Measurements from ENCODE around the gene CTNNA3.

The CTNNA3 gene

DNA sequence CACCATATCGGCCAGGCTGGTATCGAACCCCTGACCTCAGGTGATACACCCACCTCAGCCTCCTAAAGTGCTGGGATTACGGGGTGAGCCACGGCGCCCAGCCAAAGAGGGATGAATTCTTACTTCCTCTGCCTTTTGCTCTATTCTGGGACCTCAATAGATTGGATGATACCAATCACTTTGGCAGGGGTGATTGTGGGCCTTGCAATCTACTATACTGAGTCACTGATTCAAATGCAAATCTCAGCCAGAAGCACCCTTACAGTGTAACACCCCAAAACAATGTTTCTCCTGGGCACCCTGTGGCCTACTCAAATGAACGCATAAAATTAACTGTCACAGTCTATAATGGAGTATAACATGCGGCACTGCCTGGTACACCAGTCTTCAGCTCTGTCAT, 1366.8 kb downstream of the CTNNA3 start:
- no peak for DNase-seq (ENCODE audit: low read depth in 1 of 2, low spot score in 1 of 2)

DNA sequence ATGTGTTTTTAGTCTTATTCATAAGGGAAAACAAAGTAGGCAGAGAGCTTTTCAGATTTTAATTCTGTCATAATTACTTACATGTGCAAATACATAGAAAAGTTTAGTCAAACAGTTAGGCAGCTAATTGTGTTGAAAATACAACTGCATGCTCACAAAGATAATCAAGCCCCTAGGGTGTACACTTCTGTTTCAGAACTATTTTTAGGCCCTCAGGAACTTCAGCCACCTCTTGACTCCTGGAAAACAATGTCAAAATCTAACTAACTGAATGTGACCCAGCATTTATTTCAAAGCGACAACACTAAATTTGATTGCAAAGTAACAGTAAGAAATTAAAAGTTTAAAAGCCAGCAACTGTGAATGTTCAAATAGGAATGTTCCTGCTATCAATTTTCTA, 1369.1 kb downstream of the CTNNA3 start:
- no peak for DNase-seq (ENCODE audit: low read depth in 1 of 2, low spot score in 1 of 2)

DNA sequence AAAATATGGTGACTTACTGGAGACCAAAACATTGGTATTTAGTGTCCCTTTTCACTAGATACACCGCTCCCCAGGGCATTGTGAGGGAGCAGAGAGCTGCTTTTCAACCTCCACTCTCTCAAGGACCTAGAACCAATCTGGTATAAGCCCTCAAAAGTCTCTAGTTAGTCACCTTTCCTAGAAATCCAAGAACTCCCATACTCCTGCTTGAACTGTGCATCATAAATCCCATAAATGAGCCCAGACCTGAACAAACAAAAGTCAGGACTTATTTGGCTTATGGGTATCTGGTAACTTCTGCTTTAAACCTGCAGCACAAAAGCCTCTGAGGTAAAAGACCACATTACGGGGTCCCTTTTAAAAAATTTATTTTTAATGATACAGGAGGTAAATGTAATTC, 1373.2 kb downstream of the CTNNA3 start:
- DNase-seq (ENCODE audit: low read depth in 1 of 2, low spot score in 1 of 2), result no peak

DNA sequence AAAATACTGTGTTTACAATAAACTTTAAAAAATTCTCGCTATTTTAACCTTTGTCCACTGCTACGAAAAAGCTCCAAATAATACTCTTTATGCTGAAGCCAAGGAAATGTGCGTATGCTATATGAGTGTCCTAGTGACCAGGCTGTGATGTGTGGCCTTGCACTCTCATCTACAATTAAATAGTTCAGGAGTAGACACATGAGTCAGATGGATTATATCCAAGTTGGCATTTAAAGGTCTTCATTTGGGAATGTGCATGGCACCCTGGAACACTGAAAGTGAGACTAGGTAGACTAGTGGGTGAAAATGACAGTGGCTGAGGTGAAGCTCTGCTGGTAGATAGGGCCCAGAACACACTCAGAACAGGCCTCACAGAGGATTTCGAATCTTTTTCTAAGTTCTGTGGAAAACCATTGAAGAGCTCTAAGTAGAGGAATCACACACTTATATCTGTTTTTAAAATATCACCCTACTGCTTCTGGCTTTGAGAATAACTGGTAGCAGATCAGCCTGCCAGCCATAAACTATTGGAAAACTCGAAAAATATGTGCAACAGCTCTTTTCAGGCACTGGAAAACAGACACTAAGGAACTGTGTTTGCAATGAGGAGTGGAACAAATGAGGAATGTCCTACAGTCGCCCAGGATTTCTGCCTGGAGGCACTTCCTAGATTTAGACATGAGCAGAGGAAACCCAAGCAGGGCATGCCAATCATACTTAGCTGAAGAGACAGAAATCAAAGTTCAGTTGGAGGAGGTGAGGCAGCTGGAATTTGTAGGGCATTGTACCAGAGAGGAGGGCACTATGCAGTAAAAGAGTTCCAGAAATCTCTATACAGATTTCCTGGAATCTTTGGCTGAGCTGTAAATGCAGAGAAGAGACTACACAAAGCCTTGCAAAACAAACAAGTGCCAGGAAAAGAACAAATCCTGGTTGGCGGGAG, 1374.0 kb downstream of the CTNNA3 start:
- no peak for DNase-seq (ENCODE audit: low read depth in 1 of 2, low spot score in 1 of 2)

DNA sequence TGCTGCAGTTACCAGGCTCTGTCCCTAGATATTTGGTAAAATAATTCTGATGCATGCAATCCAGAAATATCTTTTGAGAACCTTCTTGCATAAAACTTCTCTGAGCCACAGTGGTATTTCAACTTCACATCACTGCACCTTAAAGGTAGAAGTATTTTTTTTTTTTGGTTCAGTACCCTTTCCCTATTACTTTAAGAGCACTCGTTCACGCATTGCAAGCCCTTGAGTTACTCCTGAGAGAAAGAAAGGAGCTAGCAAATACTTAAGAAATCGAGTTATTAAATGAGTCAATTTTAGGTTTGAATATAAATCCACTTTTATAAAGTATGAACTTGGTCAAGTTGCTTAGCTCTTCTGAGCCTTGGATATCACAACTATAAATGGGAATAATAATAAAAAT, 1377.2 kb downstream of the CTNNA3 start:
- DNase-seq (ENCODE audit: low read depth in 1 of 2, low spot score in 1 of 2), result no peak

DNA sequence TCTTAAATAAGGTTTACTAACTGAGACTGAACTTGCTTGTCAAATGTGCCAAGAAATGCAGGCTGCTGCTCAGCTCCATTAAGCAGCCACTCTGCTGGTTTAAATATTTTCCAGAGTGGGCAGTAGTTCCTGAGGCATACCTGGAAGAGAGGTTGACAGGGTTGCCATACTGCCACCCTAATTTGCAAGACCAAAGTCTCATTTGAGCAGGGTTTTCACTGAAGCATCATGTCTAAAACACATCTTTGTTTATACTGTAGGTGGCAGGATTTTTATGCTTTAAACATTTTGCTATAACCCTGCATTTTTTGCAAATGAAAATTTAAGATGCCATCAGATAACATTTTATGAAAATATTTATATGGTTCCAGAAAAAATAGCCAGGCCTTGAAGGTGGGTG, 1388.2 kb downstream of the CTNNA3 start:
- no peak for DNase-seq (ENCODE audit: low read depth in 1 of 2, low spot score in 1 of 2)

DNA sequence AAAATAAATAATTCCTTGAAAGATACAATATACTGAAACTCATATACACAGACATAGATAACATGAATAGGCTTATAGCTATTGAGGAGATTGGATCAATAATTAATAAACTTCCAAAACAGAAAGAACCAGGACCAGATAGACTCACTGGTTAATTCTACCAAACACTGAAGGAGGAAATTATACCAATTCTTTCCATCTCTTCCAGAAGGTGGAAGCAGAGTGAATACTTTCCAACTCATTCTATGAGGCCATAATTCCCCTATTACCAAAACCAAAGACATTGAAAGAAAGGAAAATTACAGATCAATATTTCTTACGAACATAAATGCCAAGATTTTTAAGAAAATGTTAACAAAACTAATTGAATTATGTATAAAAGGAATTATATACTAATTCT, 1394.9 kb downstream of the CTNNA3 start:
- DNase-seq (ENCODE audit: low read depth in 1 of 2, low spot score in 1 of 2), result no peak

DNA sequence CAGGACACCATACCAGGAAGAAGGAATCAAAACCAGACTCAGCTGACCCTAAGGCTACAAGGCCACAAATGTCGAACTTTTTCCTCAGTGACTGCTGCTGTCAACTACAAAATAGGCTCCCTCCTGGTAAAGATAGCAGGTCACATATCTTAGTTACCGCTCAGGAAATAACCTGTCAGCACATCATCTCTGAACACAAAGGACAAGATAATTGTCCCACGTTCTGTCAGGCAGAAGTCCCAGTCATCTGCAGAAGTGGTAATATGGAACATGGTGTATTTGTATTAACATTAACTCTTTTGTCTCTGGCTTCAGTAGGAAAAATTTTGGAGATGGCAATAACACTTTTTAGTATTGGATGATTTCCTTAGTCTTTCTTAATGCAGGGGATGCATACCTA, 1400.4 kb downstream of the CTNNA3 start:
- no peak for DNase-seq (ENCODE audit: low read depth in 1 of 2, low spot score in 1 of 2)

DNA sequence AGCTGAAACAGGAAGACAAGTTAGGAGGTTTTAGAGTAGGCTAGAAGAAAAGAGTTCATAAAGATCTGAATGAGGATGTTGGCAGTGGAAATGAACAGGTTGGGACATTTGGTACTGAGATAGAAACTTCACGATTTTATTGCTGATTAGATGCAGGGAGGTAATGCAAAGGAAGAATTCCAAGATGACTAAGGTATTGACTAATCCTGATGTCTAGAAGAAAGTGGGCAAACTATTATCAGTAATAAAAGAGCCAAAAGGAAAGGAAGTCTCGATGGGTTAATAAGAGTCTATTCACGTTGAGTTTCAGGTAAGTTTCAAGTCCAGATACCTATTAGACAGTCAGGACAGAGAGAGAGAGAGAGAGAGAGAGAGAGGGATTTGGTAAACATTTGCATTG, 1401.5 kb downstream of the CTNNA3 start:
- no peak for DNase-seq (ENCODE audit: low read depth in 1 of 2, low spot score in 1 of 2)

DNA sequence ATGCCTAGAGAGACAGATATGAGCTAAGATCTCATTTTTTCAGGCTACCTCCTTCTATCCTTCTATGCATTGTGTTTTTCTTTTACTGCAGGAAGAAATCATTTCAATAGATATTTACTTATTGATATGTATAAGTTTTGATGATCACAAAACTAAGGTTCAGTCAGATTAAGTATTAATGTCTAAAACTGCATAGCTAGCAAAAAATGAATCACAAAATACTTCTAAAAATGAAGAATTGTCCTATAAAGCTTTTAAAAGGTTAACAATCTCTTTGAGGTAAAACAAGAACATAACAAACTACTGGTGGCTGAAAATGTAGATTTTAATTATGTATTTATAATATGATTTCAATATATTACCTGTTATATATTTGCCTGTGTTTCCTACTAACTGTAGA, 1403.1 kb downstream of the CTNNA3 start:
- DNase-seq (ENCODE audit: low read depth in 1 of 2, low spot score in 1 of 2), result no peak

DNA sequence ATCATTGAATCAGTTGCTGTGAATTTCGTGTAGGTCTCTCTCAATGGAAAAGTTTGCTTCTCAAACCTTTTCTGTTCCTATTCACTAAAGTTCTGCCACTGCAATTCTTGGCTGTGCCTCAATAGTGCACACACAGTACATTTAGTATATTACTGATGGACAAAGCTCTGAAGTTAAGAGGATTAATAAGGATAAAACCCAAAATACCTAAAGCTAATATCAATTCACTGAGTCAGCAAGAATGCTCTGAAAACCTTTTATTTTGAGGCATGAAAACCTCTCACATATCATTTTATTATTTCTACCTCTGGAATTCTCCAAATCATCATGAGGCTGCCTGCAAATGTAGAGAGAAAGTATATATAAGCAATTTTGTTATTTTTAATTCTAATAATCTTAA, 1403.5 kb downstream of the CTNNA3 start:
- DNase-seq (ENCODE audit: low read depth in 1 of 2, low spot score in 1 of 2), result no peak

DNA sequence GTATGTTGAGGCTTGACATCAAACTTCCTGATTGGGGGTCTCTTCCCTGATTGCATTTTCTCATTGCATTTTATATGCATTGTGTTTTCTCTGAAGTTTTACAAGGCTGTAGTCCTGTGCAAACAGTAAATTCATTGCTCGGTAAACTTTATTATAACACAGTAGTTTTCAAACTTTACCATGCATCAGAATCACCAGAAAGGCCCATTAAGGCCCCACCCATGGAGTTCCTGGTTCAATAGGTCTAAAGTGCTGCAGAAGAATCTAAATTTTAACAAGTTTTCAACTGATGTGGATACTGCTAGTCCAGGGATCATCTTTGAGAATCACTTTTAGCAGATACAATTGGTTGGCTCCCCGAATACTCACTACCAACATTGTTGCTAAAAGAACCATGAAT, 1404.9 kb downstream of the CTNNA3 start:
- no peak for DNase-seq (ENCODE audit: low read depth in 1 of 2, low spot score in 1 of 2)

DNA sequence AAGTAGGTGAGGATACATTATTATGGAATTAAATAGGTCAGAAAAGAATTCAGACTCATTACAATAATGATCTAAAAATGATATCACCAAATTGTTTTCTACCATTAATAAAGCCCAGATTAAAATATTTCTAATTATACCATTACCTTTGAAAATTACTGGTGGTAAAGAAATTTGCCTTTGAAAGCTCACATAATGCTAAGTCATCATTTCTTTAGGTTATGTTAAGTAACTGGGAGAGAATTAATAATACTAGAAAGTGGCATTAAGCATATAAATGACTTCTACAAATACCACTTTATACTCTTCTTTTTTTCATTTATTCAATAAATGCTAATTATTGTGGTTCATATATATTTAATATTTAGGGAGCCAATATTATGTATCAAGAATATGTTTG, 1411.4 kb downstream of the CTNNA3 start:
- no peak for DNase-seq (ENCODE audit: low read depth in 1 of 2, low spot score in 1 of 2)

DNA sequence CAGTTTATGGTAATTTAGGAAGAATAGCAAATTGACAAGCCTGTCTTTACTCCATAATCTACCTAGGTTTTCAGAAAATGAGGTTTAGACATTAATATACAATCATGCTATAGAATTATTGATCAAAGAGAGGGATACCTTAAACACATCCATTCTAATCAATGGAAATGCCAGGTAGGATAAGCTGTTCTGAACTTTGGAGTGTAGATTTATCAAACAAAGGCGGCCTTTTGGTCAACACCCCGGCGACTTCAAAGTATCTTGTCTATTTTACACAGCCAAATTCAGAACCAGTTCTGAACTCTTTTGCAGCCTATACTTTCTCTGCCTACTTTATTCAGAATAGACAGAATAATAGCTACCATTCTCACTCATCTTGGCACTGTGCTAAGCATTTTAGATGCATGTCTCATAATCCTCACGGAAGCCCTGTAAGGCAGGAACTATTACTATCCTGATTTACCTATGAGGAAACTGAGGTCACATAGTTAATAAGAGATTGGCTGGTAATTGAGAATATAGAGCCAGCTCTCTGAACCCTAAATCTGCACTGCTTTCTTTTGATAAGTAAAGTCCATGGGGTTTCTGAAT, 1412.0 kb downstream of the CTNNA3 start:
- DNase-seq (ENCODE audit: low read depth in 1 of 2, low spot score in 1 of 2), result no peak

DNA sequence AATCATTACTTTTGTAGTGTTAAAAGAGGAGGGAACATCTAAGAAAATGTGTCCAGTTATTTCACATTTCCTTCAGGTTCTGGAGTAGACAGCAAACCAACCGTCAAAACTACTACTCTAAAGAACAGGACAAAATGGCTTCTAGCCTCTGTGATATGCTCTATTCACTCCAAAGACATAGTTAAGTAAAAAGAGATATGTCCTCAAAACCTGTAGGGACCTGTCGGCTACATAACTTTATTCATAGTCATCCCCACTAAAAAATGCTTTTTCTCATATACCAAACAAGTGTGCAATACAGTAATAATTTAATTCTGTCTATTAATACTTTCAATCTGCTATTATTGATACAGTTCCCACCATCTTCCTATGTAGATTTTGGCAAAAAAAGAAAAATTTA, 1412.9 kb downstream of the CTNNA3 start:
- no peak for DNase-seq (ENCODE audit: low read depth in 1 of 2, low spot score in 1 of 2)

DNA sequence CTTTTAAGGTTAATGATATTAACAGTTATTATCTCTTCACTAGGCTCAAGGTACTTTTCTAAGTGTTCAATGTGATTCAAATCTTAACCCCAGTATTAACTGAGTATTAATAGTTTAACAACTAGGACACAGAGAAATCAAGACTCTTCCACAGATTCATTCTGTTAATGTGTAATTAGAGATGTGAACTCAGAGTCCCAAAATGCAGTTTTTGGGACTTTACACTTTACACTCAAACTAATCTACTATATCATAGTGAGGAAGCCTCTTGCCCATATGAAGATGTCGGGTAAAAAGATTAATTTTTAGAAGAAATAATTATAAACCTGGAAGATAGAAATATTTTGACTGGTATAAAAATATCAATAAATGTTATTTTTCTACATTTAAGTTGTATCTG, 1414.7 kb downstream of the CTNNA3 start:
- no peak for DNase-seq (ENCODE audit: low read depth in 1 of 2, low spot score in 1 of 2)

DNA sequence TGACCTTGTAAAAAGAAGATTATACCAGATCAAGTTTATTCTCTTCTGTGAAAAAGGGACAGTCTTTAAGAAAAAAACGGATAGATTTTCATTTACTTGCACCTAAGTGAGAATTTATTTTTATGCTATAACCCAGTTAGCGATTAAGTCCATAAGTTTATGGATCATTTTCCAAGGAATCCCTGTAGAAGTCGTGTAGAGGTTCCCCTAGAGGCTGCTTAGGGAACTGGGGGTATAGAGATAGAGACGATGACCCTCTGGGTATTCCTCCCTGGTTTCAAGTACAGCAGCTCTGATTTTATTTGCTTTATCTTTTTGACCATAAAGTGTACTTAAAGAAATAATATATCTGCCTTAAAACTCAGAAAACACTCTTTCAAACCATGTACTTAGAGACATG, 1418.5 kb downstream of the CTNNA3 start:
- no peak for DNase-seq (ENCODE audit: low read depth in 1 of 2, low spot score in 1 of 2)

DNA sequence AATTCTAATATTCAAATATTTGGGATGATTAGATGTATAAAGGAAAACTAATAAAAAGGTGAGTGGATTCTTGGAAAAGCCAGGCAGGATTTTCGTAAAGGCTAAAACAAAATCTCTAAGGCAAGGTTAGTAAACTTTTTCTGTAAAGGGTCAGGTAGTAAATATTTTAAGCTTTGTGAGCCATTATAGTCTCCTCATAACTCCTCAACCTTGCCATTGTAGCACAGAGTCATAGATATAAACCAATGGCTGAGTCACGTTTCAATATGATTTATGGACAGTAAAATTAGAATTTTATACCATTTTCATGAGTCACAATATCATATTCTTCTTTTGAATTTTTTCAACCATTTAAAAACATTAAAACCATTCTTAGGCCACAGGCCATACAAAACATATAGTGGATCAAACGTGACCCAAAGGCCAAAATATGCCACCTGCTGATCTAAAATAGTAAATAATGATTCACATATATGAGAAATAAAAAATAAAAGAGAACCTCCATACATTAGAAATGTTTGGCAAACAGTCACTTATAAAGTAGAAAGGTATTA, 1422.0 kb downstream of the CTNNA3 start:
- DNase-seq (ENCODE audit: low read depth in 1 of 2, low spot score in 1 of 2), result no peak

DNA sequence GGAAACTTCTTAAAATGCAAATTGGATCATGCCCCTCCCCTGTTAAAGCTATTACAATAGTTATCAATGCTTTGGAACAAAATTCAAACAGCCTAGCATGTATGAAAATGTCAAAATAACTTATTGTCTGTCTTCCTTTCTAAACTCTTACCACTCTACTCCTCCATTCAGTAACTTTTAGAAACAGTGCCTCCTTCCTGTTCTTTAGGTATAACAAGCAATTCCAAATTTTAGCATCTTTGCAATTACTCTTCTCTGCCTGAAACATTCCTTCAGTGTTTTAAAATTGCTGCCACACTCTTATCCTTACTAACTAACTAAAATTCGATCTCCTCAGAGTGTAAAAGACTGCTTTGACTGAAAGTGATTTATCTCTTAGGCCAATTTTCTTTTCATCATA, 1430.6 kb downstream of the CTNNA3 start:
- DNase-seq (ENCODE audit: low read depth in 1 of 2, low spot score in 1 of 2), result no peak

DNA sequence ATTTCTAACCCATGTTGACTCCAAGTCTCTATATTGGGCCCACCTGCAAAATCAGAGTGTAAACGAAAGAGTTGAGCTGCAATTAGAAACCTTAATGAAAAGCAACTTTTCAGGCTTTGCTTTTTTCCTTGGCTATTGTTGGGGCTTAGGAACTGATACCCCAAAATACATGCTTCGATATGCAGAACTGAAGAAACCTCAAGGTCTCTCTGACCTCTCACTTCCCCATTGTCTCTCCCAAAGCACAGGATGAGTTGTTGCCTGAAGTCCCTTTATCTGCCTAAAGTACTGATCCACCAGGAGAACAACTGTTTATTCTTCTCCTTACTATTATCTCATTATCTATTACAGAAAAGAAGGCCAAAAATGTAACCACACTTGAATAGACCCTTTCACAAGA, 1436.2 kb downstream of the CTNNA3 start:
- DNase-seq (ENCODE audit: low read depth in 1 of 2, low spot score in 1 of 2), result no peak

DNA sequence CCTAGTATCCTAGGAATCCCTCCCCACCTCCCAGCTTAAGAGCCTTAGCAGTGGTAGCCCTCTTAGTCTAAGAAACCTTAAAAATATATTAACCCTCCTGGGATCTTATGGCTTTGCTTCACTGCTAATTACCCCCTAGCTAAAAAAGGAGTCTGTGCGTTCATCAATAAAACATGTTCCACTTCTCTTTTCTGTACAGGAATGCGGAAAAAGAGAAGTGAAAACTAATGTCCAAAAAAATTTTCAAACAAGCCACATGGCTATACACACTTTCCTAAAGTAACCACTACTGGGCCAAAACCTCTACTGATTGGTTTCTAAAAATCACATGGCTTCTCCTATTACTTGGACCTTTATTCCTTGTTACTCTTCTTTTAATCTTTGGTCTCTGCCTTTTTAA, 1437.3 kb downstream of the CTNNA3 start:
- no peak for DNase-seq (ENCODE audit: low read depth in 1 of 2, low spot score in 1 of 2)

DNA sequence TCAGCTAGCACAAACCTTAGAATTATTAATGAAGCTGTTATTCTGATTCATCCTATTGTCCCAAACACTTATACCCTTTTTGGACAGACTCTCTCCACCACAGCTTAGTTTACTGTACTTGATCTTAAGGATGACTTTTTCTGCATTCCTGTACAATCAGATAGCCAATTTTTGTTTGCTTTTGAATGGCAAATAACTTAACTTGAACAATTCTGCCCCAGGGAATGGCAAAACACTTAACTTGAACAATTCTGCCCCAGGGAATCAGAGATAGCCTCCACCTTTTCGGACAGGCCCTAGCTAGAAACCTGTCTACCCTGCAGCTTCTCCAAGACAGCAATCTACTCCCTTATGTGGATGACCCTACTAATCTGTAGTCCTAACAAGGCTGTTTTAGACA, 1438.2 kb downstream of the CTNNA3 start:
- no peak for DNase-seq (ENCODE audit: low read depth in 1 of 2, low spot score in 1 of 2)

DNA sequence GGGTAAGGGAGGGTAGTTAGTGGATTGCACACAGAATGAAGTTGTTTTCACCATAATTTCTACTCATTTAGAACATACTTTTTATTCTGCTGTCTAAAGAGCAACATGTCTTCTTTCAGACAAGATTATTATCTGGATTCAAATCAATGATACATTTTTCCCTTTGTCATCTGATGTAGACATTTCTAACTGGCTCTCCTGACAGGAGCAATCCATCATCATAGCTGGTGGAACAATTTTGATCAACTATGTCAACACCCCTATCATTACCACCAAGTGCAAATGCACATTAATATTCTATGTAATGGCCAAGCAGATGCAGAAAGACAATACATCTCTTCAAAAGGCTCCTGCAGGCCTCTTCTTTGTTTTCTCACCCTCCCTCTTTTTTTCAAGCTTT, 1443.0 kb downstream of the CTNNA3 start:
- no peak for DNase-seq (ENCODE audit: low read depth in 1 of 2, low spot score in 1 of 2)
